ENCODE data around the gene PGBD1. TPM values are rescaled to one million over a fixed set of nuclear protein-coding genes. Genes with fewer than 3 reads are reported as not detected.
A peak's percentile ranks its signal among the peaks of the same experiment; 100 is the strongest.

The PGBD1 gene
- total RNA-seq, 1 experiment from 2014 or later: 2.5 TPM

- no peak for DNase-seq (ENCODE audit: unreplicated experiment)
- POLR2A ChIA-PET: interaction anchor here (0.6 to 8.2 kb wide), 7 partner anchors 13 to 141 kb away, joined by 3 to 110 read pairs (median 41); partner anchors contain the start of genes ZKSCAN3, ZKSCAN4, ZKSCAN8 and ZSCAN31
- no peaks in the 10 kb centered on the region for H3K36me3 Mint-ChIP-seq (ENCODE audit: insufficient read depth, unreplicated experiment)
- CTCF ChIA-PET: no interaction called here
- no TSS peak for BruUV-seq (replicated peaks)
- no peak for TF ChIP-seq CTCF (IDR thresholded peaks at IDR 0.05; ENCODE audit: unreplicated experiment)
- no peak overlapping the region for H3K27ac Mint-ChIP-seq (ENCODE audit: low read depth, unreplicated experiment)
- H3K4me3 Mint-ChIP-seq (ENCODE audit: unreplicated experiment): no peak overlapping the region
- intact Hi-C loops (cut with micrococcal nuclease): loop anchor here (5.0 kb wide), 2 partner anchors 92 to 123 kb away; partner anchors contain the start of gene ZKSCAN8
- no peaks in the 10 kb centered on the region for H3K27me3 Mint-ChIP-seq (ENCODE audit: insufficient read depth, unreplicated experiment)
- no peaks in the 10 kb centered on the region for H3K9me3 Mint-ChIP-seq (ENCODE audit: unreplicated experiment)
- H3K4me1 Mint-ChIP-seq (ENCODE audit: insufficient read depth, unreplicated experiment): no peaks in the 10 kb centered on the region
Observed at GRCh38 chr6:28264834-28265401, 16.5 kb upstream of the PGBD1 start.

- no peaks in the 10 kb centered on the region for H3K27me3 Mint-ChIP-seq (ENCODE audit: insufficient read depth, unreplicated experiment)
- TSS peak; percentile 86 for BruUV-seq (replicated peaks)
- DNase-seq (ENCODE audit: unreplicated experiment): no peak
- intact Hi-C loops (cut with micrococcal nuclease): loop anchor here (2.0 to 5.0 kb wide), 3 partner anchors 42 to 124 kb away; partner anchors contain the start of genes ZKSCAN8 and ZSCAN9
- no peaks in the 10 kb centered on the region for H3K4me1 Mint-ChIP-seq (ENCODE audit: insufficient read depth, unreplicated experiment)
- CTCF ChIA-PET: interaction anchor here (0.6 to 4.6 kb wide), 3 partner anchors 14 to 176 kb away, joined by 4 to 32 read pairs (median 5); no protein-coding TSS in a partner anchor
- no peak for TF ChIP-seq CTCF (IDR thresholded peaks at IDR 0.05; ENCODE audit: unreplicated experiment)
- H3K9me3 Mint-ChIP-seq (ENCODE audit: unreplicated experiment): no peaks in the 10 kb centered on the region
- no peaks in the 10 kb centered on the region for H3K36me3 Mint-ChIP-seq (ENCODE audit: insufficient read depth, unreplicated experiment)
- no peak overlapping the region for H3K4me3 Mint-ChIP-seq (ENCODE audit: unreplicated experiment)
- no peak overlapping the region for H3K27ac Mint-ChIP-seq (ENCODE audit: low read depth, unreplicated experiment)
- POLR2A ChIA-PET: interaction anchor here (0.6 to 8.2 kb wide), 27 partner anchors 9 to 1795 kb away, joined by 3 to 110 read pairs (median 6); partner anchors contain the start of genes PGBD1, POLR1H, ZKSCAN3 and ZKSCAN4
Observed at GRCh38 chr6:28266563-28266961, 14.8 kb upstream of the PGBD1 start.

GRCh38 chr6:28266962-28267694, 14.2 kb upstream of the PGBD1 start, which contains the start of gene ZSCAN26:
ZSCAN26 (plus strand) TSS chr6:28267143; CDS start chr6:28271920, 4,777 bp downstream.
- Mint-ChIP-seq H3K36me3 (ENCODE audit: insufficient read depth, unreplicated experiment) (peaks cover under 1% of the 10 kb centered on the region), H3K9me3 (ENCODE audit: unreplicated experiment) (no peaks in the 10 kb centered on the region), H3K4me1 (ENCODE audit: insufficient read depth, unreplicated experiment) (no peaks in the 10 kb centered on the region), H3K4me3 (ENCODE audit: unreplicated experiment) (no peak within 1 kb of the TSS), H3K27me3 (ENCODE audit: insufficient read depth, unreplicated experiment) (no peaks in the 10 kb centered on the region), H3K27ac (ENCODE audit: low read depth, unreplicated experiment) (no peak within 1 kb of the TSS)
- intact Hi-C loops (cut with micrococcal nuclease): loop anchor here (1.0 to 5.0 kb wide), 5 partner anchors 15 to 125 kb away; partner anchors contain the start of genes ZKSCAN4, ZKSCAN8, ZSCAN31 and ZSCAN9
- DNase-seq (ENCODE audit: unreplicated experiment): peak; percentile 89
- no TSS peak for BruUV-seq (replicated peaks)
- no peak for TF ChIP-seq CTCF (IDR thresholded peaks at IDR 0.05; ENCODE audit: unreplicated experiment)
- ChIA-PET CTCF (interaction anchor here (0.5 to 4.6 kb wide), 5 partner anchors 13 to 177 kb away, joined by 3 to 32 read pairs (median 5); no protein-coding TSS in a partner anchor), POLR2A (interaction anchor here (0.6 to 8.2 kb wide), 35 partner anchors 9 to 1795 kb away, joined by 3 to 110 read pairs (median 5); partner anchors contain the start of genes PGBD1, POLR1H, ZKSCAN3 and ZKSCAN4)

- intact Hi-C loops (cut with micrococcal nuclease): loop anchor here (1.0 to 5.0 kb wide), 5 partner anchors 15 to 125 kb away; partner anchors contain the start of genes ZKSCAN4, ZKSCAN8, ZSCAN31 and ZSCAN9
- Mint-ChIP-seq H3K36me3 (ENCODE audit: insufficient read depth, unreplicated experiment) (peaks cover 6% of the 10 kb centered on the region), H3K9me3 (ENCODE audit: unreplicated experiment) (no peaks in the 10 kb centered on the region), H3K27me3 (ENCODE audit: insufficient read depth, unreplicated experiment) (no peaks in the 10 kb centered on the region), H3K4me1 (ENCODE audit: insufficient read depth, unreplicated experiment) (no peaks in the 10 kb centered on the region), H3K27ac (ENCODE audit: low read depth, unreplicated experiment) (no peak overlapping the region), H3K4me3 (ENCODE audit: unreplicated experiment) (no peak overlapping the region)
- CTCF ChIA-PET: interaction anchor here (0.5 to 4.6 kb wide), 3 partner anchors 41 to 87 kb away, joined by 3 to 32 read pairs (median 5); no protein-coding TSS in a partner anchor
- POLR2A ChIA-PET: interaction anchor here (0.8 to 8.2 kb wide), 29 partner anchors 9 to 1794 kb away, joined by 3 to 110 read pairs (median 5); partner anchors contain the start of genes PGBD1, POLR1H, ZKSCAN3 and ZKSCAN4
- no peak for DNase-seq (ENCODE audit: unreplicated experiment)
- BruUV-seq (replicated peaks): TSS peak; percentile 56
- TF ChIP-seq CTCF (IDR thresholded peaks at IDR 0.05; ENCODE audit: unreplicated experiment): no peak
Observed at GRCh38 chr6:28267695-28268059, 13.7 kb upstream of the PGBD1 start.
